DND-41 (cell line): Measurements from ENCODE around the gene CTTNBP2.

Experiments used
- CTCF ChIP-seq: IDR thresholded peaks from 2 replicates; pipeline ENCODE4 v1.5.1; 2012; ENCODE audit warnings: borderline replicate concordance, low read length, moderate library complexity, mild to moderate bottlenecking; ENCODE audit not compliant: poor library complexity, severe bottlenecking; ENCODE audit errors: extremely low read depth
- EZH2 ChIP-seq: IDR thresholded peaks from 3 replicates; pipeline ENCODE4 v1.6.1; 2012; ENCODE audit warnings: borderline replicate concordance, low read depth, mild to moderate bottlenecking, moderate library complexity, low read length, inconsistent platforms; ENCODE audit not compliant: severe bottlenecking

- TF ChIP-seq CTCF = no peak
- TF ChIP-seq EZH2 = no peak
Measured at GRCh38 chr7:117672453-117672852, 200.8 kb downstream of the CTTNBP2 start.
